GM23248 (cell line): ENCODE results near the gene ANO2. TPM values are rescaled to one million over a fixed set of nuclear protein-coding genes. Genes with fewer than 3 reads are reported as not detected.

Experiments used
- DNase-seq: peaks from one replicate; pipeline ENCODE4 v3.0.0-alpha.2; 2015
- H2AFZ ChIP-seq: fragments of 200-600 bp; sonication (generic); 2 replicates; pipeline ENCODE4 v1.6.1; 2016; ENCODE audit warnings: antibody characterized with exemption
- H3F3A ChIP-seq: fragments of 200-600 bp; sonication (generic); 2 replicates; pipeline ENCODE4 v1.6.1; 2016; ENCODE audit warnings: mild to moderate bottlenecking, antibody characterized with exemption, mixed run types; ENCODE audit not compliant: insufficient read depth
- H3K27ac ChIP-seq: fragments of 200-600 bp; sonication (generic); 2 replicates; pipeline ENCODE4 v1.5.1; 2016; ENCODE audit warnings: mild to moderate bottlenecking
- H3K27me3 ChIP-seq: fragments of 200-600 bp; sonication (generic); replicated peaks from 2 replicates; pipeline ENCODE4 v1.6.1; 2016; ENCODE audit warnings: mild to moderate bottlenecking; ENCODE audit not compliant: insufficient read depth
- H3K36me3 ChIP-seq: fragments of 200-600 bp; sonication (generic); 2 replicates; pipeline ENCODE4 v1.6.1; 2016; ENCODE audit warnings: low read depth, mild to moderate bottlenecking
- H3K4me1 ChIP-seq: fragments of 200-600 bp; sonication (generic); 2 replicates; pipeline ENCODE4 v1.6.1; 2016; ENCODE audit warnings: mild to moderate bottlenecking; ENCODE audit not compliant: insufficient read depth
- H3K4me2 ChIP-seq: fragments of 200-600 bp; sonication (generic); one replicate; pipeline ENCODE4 v1.6.1; 2016; ENCODE audit warnings: mild to moderate bottlenecking; ENCODE audit not compliant: unreplicated experiment
- H3K4me3 ChIP-seq: fragments of 200-600 bp; sonication (generic); 2 replicates; pipeline ENCODE4 v1.5.1; 2016; ENCODE audit warnings: mild to moderate bottlenecking
- H3K79me2 ChIP-seq: fragments of 200-600 bp; sonication (generic); 2 replicates; pipeline ENCODE4 v1.6.1; 2016; ENCODE audit warnings: mild to moderate bottlenecking; ENCODE audit not compliant: insufficient read depth
- H3K9ac ChIP-seq: fragments of 200-600 bp; sonication (generic); 2 replicates; pipeline ENCODE4 v1.6.1; 2016; ENCODE audit warnings: mild to moderate bottlenecking
- H3K9me2 ChIP-seq: fragments of 200-600 bp; sonication (generic); 2 replicates; pipeline ENCODE4 v1.6.1; 2016; ENCODE audit warnings: mixed run types, mild to moderate bottlenecking, moderate library complexity; ENCODE audit not compliant: insufficient read depth
- H3K9me3 ChIP-seq: fragments of 200-600 bp; sonication (generic); one replicate; pipeline ENCODE4 v1.6.1; 2017; ENCODE audit warnings: low read depth
- H4K20me1 ChIP-seq: fragments of 200-600 bp; sonication (generic); 2 replicates; pipeline ENCODE4 v1.6.0; 2016; ENCODE audit not compliant: insufficient read depth
- EZH2 ChIP-seq: fragments of 200-600 bp; sonication (generic); IDR thresholded peaks from 2 replicates; pipeline ENCODE4 v1.6.1; 2018; ENCODE audit warnings: antibody characterized with exemption, mild to moderate bottlenecking; ENCODE audit not compliant: insufficient read depth, poor library complexity, severe bottlenecking
- EZH2phosphoT487 ChIP-seq: fragments of 200-600 bp; sonication (generic); IDR thresholded peaks from 2 replicates; pipeline ENCODE4 v1.6.1; 2018; ENCODE audit warnings: antibody characterized with exemption, moderate library complexity, mild to moderate bottlenecking, low read depth; ENCODE audit not compliant: insufficient read depth
- WGBS, 2 experiments: methylation state at CpG; one replicate each; pipeline ENCODE4 v1.1.6; 2015 to 2017; ENCODE audit warnings: low lambda C conversion rate in 2 of 2, low coverage in 1 of 2; ENCODE audit errors: missing lambda C conversion rate in 2 of 2; 5-methylcytosine and 5-hydroxymethylcytosine counted together
- in situ Hi-C: fragments of 300-500 bp; cut with MboI; formaldehyde crosslinking; loops from 2 replicates; pipeline ENCODE4 v1.15.0; 2020
- polyA plus RNA-seq: library from polyadenylated mRNA; unstranded; fragments of >200 nt; fragmentation: Nextera tagmentation; extraction: Ambion mirVana; gene quantifications from 2 replicates; pipeline ENCODE4 v1.2.1, GENCODE V29; 2016
- total RNA-seq: library from RNA; depleted of rRNA; stranded (reverse); fragments of >200 nt; shearing (Covaris generic); gene quantifications from 2 replicates; pipeline ENCODE4 v1.2.3, GENCODE V29; 2014

ANO2 gene
- total and polyA plus RNA-seq, 2 experiments from 2014 or later, result not detected

GRCh38 chr12:5923751-5924150, 21.3 kb downstream of the ANO2 start:
- TF ChIP-seq EZH2 (no peak), EZH2phosphoT487 (no peak)
- H3K4me2 ChIP-seq, result no peak overlapping the region
- no peaks in the 10 kb centered on the region for H3K9me3 ChIP-seq
- no peaks in the 10 kb centered on the region for H3K9me2 ChIP-seq
- no peaks in the 10 kb centered on the region for H4K20me1 ChIP-seq
- no peak overlapping the region for H3K4me3 ChIP-seq
- no peak for DNase-seq
- in situ Hi-C loops, result no loop called here
- no peaks in the 10 kb centered on the region for H3K4me1 ChIP-seq
- H3K27ac ChIP-seq, result no peak overlapping the region
- no peaks in the 10 kb centered on the region for H3F3A ChIP-seq
- H3K27me3 ChIP-seq, result no peaks in the 10 kb centered on the region
- no peaks in the 10 kb centered on the region for H3K36me3 ChIP-seq
- no peaks in the 10 kb centered on the region for H3K79me2 ChIP-seq
- 65 to 68% methylated on average over 5 of the region's 5 CpGs for WGBS, 2 experiments
- no peak overlapping the region for H3K9ac ChIP-seq
- no peak overlapping the region for H2AFZ ChIP-seq

DNA sequence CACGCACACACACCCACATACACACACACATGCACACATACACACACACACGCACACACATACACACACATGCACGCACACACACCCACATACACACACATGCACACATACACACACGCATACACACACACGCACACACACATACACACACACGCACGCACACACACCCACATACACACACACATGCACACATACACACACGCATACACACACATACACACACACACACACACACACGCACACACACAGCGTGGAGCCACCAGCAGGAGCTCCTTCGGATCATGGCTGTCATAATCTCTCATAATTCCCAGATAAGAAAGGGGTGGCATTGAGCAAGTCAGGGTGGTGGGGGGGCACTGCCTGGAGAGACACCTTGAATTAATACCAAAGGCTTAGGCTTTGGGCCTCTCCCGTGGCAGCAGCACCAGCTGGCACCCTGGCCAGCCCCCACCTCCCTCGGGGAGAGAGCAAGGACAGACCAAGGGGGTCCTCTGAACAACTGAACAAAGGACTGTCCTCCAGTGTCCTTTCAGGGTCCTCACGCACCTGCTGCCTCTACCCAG, 21.9 kb downstream of the ANO2 start:
- no peak overlapping the region for H3K27ac ChIP-seq
- no peak overlapping the region for H3K4me3 ChIP-seq
- no peak overlapping the region for H3K9ac ChIP-seq
- WGBS, 2 experiments, result 60 to 64% methylated on average over 7 to 14 of the region's 14 CpGs
- DNase-seq, result no peak
- H3K27me3 ChIP-seq, result no peaks in the 10 kb centered on the region
- no peaks in the 10 kb centered on the region for H3K79me2 ChIP-seq
- no peaks in the 10 kb centered on the region for H3K4me1 ChIP-seq
- H3K36me3 ChIP-seq, result no peaks in the 10 kb centered on the region
- no peak overlapping the region for H2AFZ ChIP-seq
- TF ChIP-seq EZH2phosphoT487 (no peak), EZH2 (no peak)
- H3F3A ChIP-seq, result no peaks in the 10 kb centered on the region
- no peaks in the 10 kb centered on the region for H3K9me2 ChIP-seq
- no peaks in the 10 kb centered on the region for H4K20me1 ChIP-seq
- in situ Hi-C loops, result no loop called here
- no peaks in the 10 kb centered on the region for H3K9me3 ChIP-seq
- no peak overlapping the region for H3K4me2 ChIP-seq

GRCh38 chr12:5921966-5922899, 22.8 kb downstream of the ANO2 start:
- DNase-seq, result no peak
- WGBS, 2 experiments, result 46 to 47% methylated on average over 13 to 15 of the region's 15 CpGs
- Histone ChIP-seq H3K36me3 (no peaks in the 10 kb centered on the region), H4K20me1 (no peaks in the 10 kb centered on the region), H3K9me3 (no peaks in the 10 kb centered on the region), H3K4me2 (no peak overlapping the region), H3K79me2 (no peaks in the 10 kb centered on the region), H3K4me3 (no peak overlapping the region), H3K27me3 (no peaks in the 10 kb centered on the region), H3F3A (no peaks in the 10 kb centered on the region), H3K27ac (no peak overlapping the region), H2AFZ (no peak overlapping the region), H3K9ac (no peak overlapping the region), H3K4me1 (no peaks in the 10 kb centered on the region), H3K9me2 (no peaks in the 10 kb centered on the region)
- TF ChIP-seq EZH2 (no peak), EZH2phosphoT487 (no peak)
- in situ Hi-C loops, result no loop called here

- in situ Hi-C loops, result no loop called here
- no peaks in the 10 kb centered on the region for H3K9me2 ChIP-seq
- H3F3A ChIP-seq, result no peaks in the 10 kb centered on the region
- 70 to 79% methylated on average over 25 of the region's 25 CpGs for WGBS, 2 experiments
- no peaks in the 10 kb centered on the region for H3K27me3 ChIP-seq
- H3K27ac ChIP-seq, result no peak overlapping the region
- H3K79me2 ChIP-seq, result no peaks in the 10 kb centered on the region
- DNase-seq, result no peak
- H2AFZ ChIP-seq, result no peak overlapping the region
- TF ChIP-seq EZH2 (no peak), EZH2phosphoT487 (no peak)
- no peak overlapping the region for H3K9ac ChIP-seq
- H3K4me1 ChIP-seq, result no peaks in the 10 kb centered on the region
- no peak overlapping the region for H3K4me2 ChIP-seq
- H4K20me1 ChIP-seq, result no peaks in the 10 kb centered on the region
- no peaks in the 10 kb centered on the region for H3K36me3 ChIP-seq
- H3K9me3 ChIP-seq, result no peaks in the 10 kb centered on the region
- no peak overlapping the region for H3K4me3 ChIP-seq
Measured at GRCh38 chr12:5921027-5921909, 23.8 kb downstream of the ANO2 start.
